Fibroblast of the aortic adventitia (primary cell): ENCODE data around the gene ARID5B. TPM values are rescaled to one million over a fixed set of nuclear protein-coding genes. Genes with fewer than 3 reads are reported as not detected.

Experiments used
- DNase-seq: peaks from one replicate; pipeline ENCODE4 v3.0.0-alpha.2; 2010; ENCODE audit warnings: low read depth
- H3K4me3 ChIP-seq: 2 replicates; pipeline ENCODE4 v1.5.1; 2011; ENCODE audit warnings: low read depth, mild to moderate bottlenecking, control low read depth, low read length, moderate library complexity
- CTCF ChIP-seq: IDR thresholded peaks from 2 replicates; pipeline ENCODE4 v1.5.1; 2011; ENCODE audit warnings: mild to moderate bottlenecking, low read length, control low read depth, inconsistent platforms; ENCODE audit not compliant: insufficient read depth
- total RNA-seq: library from RNA; depleted of rRNA; stranded (reverse); fragments of >200 nt; gene quantifications from 2 replicates; pipeline ENCODE4 v1.2.3, GENCODE V29; 2012; ENCODE audit warnings: low replicate concordance

Gene ARID5B
- total RNA-seq, 1 donor = 87.9 TPM

DNA sequence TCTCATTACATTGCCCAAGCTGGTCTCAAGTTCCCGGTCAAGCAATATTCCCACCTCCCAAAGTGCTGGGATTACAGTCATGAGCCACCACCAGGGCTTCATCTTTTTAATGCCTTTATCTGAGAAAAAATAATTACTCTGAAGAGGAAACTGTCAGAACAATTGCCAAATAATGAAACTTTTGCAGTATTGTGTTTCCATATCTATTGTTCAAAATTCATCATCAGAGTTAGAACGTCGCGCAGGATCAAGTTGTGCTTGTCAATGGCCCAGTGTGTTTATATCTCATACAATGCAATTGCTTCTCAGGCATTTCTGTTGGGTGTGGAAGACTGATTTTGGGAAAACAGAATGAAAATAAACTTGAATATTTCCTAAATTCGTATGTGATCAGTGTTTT lies 143.1 kb downstream of the ARID5B start:
- no peak for DNase-seq
- TF ChIP-seq CTCF = no peak
- H3K4me3 ChIP-seq = no peak overlapping the region

GRCh38 chr10:62045765-62046521 lies 144.4 kb downstream of the ARID5B start:
- no peak for TF ChIP-seq CTCF
- DNase-seq = peak; percentile 91
- no peak overlapping the region for H3K4me3 ChIP-seq

DNA sequence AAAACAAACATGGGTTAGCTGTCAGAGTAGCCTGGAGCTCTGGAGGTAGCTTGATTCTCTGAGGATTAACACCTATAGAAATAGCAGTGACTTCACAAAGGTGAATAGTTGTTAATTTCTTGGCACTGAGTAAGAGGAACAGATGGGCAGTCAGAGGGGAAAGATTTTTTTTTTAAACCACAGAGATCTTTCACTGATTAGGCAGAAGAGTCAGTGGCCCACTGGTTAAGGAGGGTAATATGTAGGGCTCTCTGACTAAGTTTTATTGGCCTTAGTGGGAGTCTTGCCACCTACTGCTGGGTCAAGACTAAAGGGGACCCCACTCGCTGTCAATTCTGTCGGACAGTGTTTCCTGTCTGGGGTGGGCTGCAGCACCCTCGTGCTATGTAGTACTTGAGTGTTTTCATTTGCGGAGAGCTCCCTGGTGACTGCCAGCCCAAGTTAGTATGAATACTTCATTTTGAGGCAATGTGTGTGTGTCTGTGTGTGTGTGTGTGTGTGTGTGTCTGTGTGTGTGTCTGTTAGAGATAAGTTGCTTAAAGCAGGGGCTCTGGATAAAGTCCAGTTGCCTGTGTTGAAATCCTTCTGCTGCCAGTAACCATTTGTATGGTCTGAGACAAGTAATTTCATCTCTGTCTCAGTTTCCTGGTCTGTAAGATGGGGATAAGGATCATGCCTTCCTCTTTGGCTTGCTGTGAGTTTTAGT lies 145.2 kb downstream of the ARID5B start:
- peak; percentile 81 for DNase-seq
- no peak overlapping the region for H3K4me3 ChIP-seq
- no peak for TF ChIP-seq CTCF

DNA sequence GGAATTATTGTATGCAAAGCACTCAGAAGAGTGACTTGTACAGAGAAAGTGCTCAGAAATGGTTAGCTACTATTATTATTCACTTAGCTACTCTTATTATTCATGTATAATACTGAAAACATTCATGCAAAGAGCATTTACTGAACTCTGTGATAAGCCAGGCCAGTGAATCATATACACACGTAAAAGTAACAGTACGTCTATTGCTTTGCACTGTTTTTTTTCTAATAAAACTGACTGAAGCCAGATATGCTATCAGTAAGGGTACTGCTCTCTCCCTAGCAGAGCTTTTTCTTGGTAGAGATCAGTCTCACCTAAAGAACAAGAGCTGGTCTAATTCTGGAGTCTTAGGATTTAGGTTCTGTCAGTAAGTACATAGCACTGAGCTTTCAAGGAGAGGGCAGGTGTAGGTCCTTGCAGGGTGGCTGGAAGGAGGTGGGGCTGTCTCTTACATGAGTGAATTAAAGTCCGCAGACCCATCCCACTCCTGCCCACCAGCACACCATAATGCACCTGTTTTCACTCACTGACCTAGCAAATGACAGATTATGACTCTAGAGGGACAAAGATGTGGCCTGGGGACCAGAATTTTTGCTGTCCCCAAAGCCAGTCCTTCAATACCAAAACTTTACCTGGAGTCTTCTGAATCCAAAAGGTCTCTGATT lies 145.9 kb downstream of the ARID5B start:
- TF ChIP-seq CTCF = no peak
- H3K4me3 ChIP-seq = no peak overlapping the region
- DNase-seq = peak; percentile 81

DNA sequence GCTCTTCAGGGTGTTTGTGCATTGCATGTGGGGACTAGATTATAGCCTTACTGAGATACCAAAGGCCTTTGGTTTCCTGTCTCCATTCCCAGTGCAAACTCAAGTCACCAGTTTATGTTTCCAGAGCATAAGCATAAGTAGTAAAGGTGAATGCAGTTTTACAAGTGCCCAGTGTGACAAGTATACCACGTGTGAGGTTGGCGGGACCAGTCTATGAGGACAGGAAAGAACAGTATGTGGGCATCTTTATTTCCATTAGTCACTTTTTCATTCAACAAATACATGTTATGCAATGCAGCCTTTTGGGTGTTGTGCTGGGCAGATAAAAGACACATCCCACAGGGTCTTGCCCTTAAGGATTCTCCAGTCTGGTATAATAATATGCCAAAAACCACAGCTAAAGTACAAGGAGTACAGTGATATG lies 146.5 kb downstream of the ARID5B start:
- TF ChIP-seq CTCF = no peak
- H3K4me3 ChIP-seq = no peak overlapping the region
- DNase-seq = no peak

DNA sequence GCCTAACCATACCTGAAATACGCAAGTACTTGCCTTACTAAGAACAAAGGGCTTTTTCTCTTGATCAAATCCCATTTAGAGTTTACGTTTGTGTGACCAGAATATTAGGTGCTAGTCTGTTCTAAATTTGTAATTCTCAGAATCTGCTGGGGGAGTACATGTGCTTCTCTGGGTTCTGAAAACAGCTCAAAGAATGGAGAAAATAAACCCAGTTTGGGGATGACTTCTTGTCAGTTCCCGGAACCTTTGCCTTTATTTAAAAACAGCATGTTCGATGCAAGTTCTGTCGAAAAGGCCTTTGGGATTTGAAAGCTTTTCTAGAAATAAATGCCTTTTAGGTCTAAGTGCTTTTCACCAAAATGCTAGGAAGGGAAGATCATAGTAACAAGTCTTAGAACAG lies 147.0 kb downstream of the ARID5B start:
- no peak for DNase-seq
- TF ChIP-seq CTCF = no peak
- H3K4me3 ChIP-seq = peak overlapping the region; percentile 89
